GM23338 (cell line): ENCODE measurements around the gene SPPL2A. TPM values are rescaled to one million over a fixed set of nuclear protein-coding genes. Genes with fewer than 3 reads are reported as not detected.

Source experiments
- ATAC-seq: fragments of 200-7000 bp; cut with Tn5 transposase; 3 replicates; pipeline ENCODE4 v1.9.1; 2020
- DNase-seq: peaks from one replicate; pipeline ENCODE4 v3.0.0-alpha.2; 2015; ENCODE audit warnings: low spot score
- H2AFZ ChIP-seq: fragments of 200-600 bp; sonication (generic); 2 replicates; pipeline ENCODE4 v1.8.0; 2016; ENCODE audit warnings: antibody characterized with exemption, mild to moderate bottlenecking, moderate library complexity
- H3F3A ChIP-seq: fragments of 200-600 bp; sonication (generic); replicated peaks from 2 replicates; pipeline ENCODE4 v1.8.0; 2017; ENCODE audit warnings: antibody characterized with exemption, mixed run types, low read depth
- H3K27ac ChIP-seq: fragments of 200-600 bp; sonication (generic); 2 replicates; pipeline ENCODE4 v1.6.1; 2016; ENCODE audit warnings: low read depth
- H3K27me3 ChIP-seq: fragments of 200-600 bp; sonication (generic); 2 replicates; pipeline ENCODE4 v1.8.0; 2016; ENCODE audit warnings: mild to moderate bottlenecking, mixed run types, moderate library complexity; ENCODE audit not compliant: insufficient read depth
- H3K36me3 ChIP-seq: fragments of 200-600 bp; sonication (generic); 2 replicates; pipeline ENCODE4 v1.8.0; 2016; ENCODE audit warnings: mild to moderate bottlenecking; ENCODE audit not compliant: insufficient read depth
- H3K4me1 ChIP-seq: fragments of 200-600 bp; sonication (generic); 2 replicates; pipeline ENCODE4 v1.8.0; 2016; ENCODE audit warnings: mild to moderate bottlenecking, moderate library complexity; ENCODE audit not compliant: insufficient read depth
- H3K4me2 ChIP-seq: fragments of 200-600 bp; sonication (generic); 2 replicates; pipeline ENCODE4 v1.7.1; 2017; ENCODE audit warnings: mixed run types
- H3K4me3 ChIP-seq: fragments of 200-600 bp; sonication (generic); 2 replicates; pipeline ENCODE4 v1.6.1; 2016; ENCODE audit warnings: mixed run types
- H3K79me2 ChIP-seq: fragments of 200-600 bp; sonication (generic); replicated peaks from 2 replicates; pipeline ENCODE4 v1.8.0; 2017; ENCODE audit warnings: mild to moderate bottlenecking; ENCODE audit not compliant: insufficient read depth
- H3K9me2 ChIP-seq: fragments of 200-600 bp; sonication (generic); 2 replicates; pipeline ENCODE4 v1.8.0; 2017; ENCODE audit not compliant: insufficient read depth
- H4K20me1 ChIP-seq: fragments of 200-600 bp; sonication (generic); replicated peaks from 2 replicates; pipeline ENCODE4 v1.8.0; 2017; ENCODE audit warnings: mild to moderate bottlenecking; ENCODE audit not compliant: insufficient read depth
- H3K27ac Mint-ChIP-seq: 2 replicates; pipeline ENCODE4 v1.8.0; 2020; ENCODE audit warnings: inconsistent platforms, mild to moderate bottlenecking, moderate library complexity, mixed read lengths
- H3K27me3 Mint-ChIP-seq: 3 replicates; pipeline ENCODE4 v1.8.0; 2022; ENCODE audit warnings: low read depth, mild to moderate bottlenecking, moderate library complexity, mixed read lengths, inconsistent platforms; ENCODE audit not compliant: insufficient read depth, poor library complexity
- H3K36me3 Mint-ChIP-seq: 3 replicates; pipeline ENCODE4 v1.8.0; 2021; ENCODE audit warnings: low read depth, mild to moderate bottlenecking, inconsistent platforms, moderate library complexity, mixed read lengths
- H3K4me1 Mint-ChIP-seq: 3 replicates; pipeline ENCODE4 v1.8.0; 2020; ENCODE audit warnings: mild to moderate bottlenecking, inconsistent platforms, mixed read lengths
- H3K4me3 Mint-ChIP-seq: 3 replicates; pipeline ENCODE4 v1.8.0; 2021; ENCODE audit warnings: moderate library complexity, mild to moderate bottlenecking, inconsistent platforms, mixed read lengths
- H3K9me3 Mint-ChIP-seq: 3 replicates; pipeline ENCODE4 v1.8.0; 2020; ENCODE audit warnings: moderate library complexity, mild to moderate bottlenecking, inconsistent platforms, mixed read lengths
- CREB1 ChIP-seq: fragments of 250-450 bp; sonication (Bioruptor Pico); IDR thresholded peaks from 2 replicates; pipeline ENCODE4 v1.5.0; 2020; ENCODE audit warnings: low read depth, mild to moderate bottlenecking, moderate library complexity
- EZH2 ChIP-seq: fragments of 200-600 bp; sonication (generic); IDR thresholded peaks from one replicate; pipeline ENCODE4 v1.8.0; 2017; ENCODE audit warnings: antibody characterized with exemption, mild to moderate bottlenecking, low read depth; ENCODE audit not compliant: unreplicated experiment
- EZH2phosphoT487 ChIP-seq: fragments of 200-600 bp; sonication (generic); IDR thresholded peaks from one replicate; pipeline ENCODE4 v1.8.1; 2018; ENCODE audit warnings: antibody characterized with exemption; ENCODE audit not compliant: unreplicated experiment
- JUNB ChIP-seq: IDR thresholded peaks from one replicate; pipeline ENCODE4 v1.6.1; 2016; ENCODE audit warnings: antibody characterized with exemption; ENCODE audit not compliant: unreplicated experiment
- NANOG ChIP-seq: IDR thresholded peaks from 2 replicates; pipeline ENCODE4 v1.6.1; 2016; ENCODE audit warnings: antibody characterized with exemption, borderline replicate concordance
- POLR2AphosphoS5 ChIP-seq: IDR thresholded peaks from 2 replicates; pipeline ENCODE4 v1.6.1; 2016; ENCODE audit warnings: antibody characterized with exemption, low read depth
- STAT1 ChIP-seq: IDR thresholded peaks from one replicate; pipeline ENCODE4 v1.6.1; 2016; ENCODE audit warnings: antibody characterized with exemption; ENCODE audit not compliant: unreplicated experiment
- ZNF114 ChIP-seq: fragments of 250-450 bp; sonication (Bioruptor Pico); IDR thresholded peaks from 2 replicates; pipeline ENCODE4 v1.5.0; 2020; ENCODE audit warnings: mild to moderate bottlenecking, moderate library complexity
- ZNF331 ChIP-seq: fragments of 250-450 bp; sonication (Bioruptor Pico); IDR thresholded peaks from 2 replicates; pipeline ENCODE4 v1.5.0; 2020; ENCODE audit warnings: low read depth, mild to moderate bottlenecking, moderate library complexity
- polyA plus RNA-seq: library from polyadenylated mRNA; unstranded; fragments of >200 nt; fragmentation: Nextera tagmentation; extraction: Ambion mirVana; gene quantifications from 2 replicates; pipeline ENCODE4 v1.2.1, GENCODE V29; 2016
- total RNA-seq: library from RNA; depleted of rRNA; stranded (reverse); fragments of >200 nt; shearing (Covaris generic); gene quantifications from 2 replicates; pipeline ENCODE4 v1.2.3, GENCODE V29; 2014
- TF ChIP-seq, protein P1 (sequence below): fragments of 250-450 bp; sonication (Bioruptor Pico); IDR thresholded peaks from 2 replicates; pipeline ENCODE4 v1.5.0; 2020; ENCODE audit warnings: mild to moderate bottlenecking, moderate library complexity
- TF ChIP-seq, protein P2 (sequence below): IDR thresholded peaks from 2 replicates; pipeline ENCODE4 v1.6.1; 2016; ENCODE audit warnings: antibody characterized with exemption
- TF ChIP-seq, protein P3 (sequence below): IDR thresholded peaks from one replicate; pipeline ENCODE4 v1.6.1; 2018; ENCODE audit warnings: antibody characterized with exemption; ENCODE audit not compliant: unreplicated experiment

Gene SPPL2A
- total and polyA plus RNA-seq, 2 experiments from 2014 or later, result 10.9 to 24.1 TPM

DNA sequence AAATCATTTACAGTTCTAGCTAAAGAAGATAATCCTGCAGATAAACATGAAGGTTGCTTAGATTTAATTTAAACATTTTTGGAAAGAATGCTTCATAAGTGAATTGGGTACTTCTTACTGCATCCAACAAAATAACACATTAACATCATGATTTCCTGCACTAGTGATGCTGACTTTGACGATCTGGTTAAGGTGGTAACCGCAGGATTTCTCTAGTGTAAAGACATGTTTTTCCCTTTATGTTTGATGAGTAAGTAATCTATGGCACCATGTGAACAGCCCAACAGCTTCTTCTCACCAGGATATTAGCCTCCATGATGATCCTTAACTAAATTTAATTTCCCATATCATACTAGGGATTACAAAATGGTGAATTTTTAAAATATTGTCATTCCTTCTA is 14.1 kb downstream of the SPPL2A start:
- H3K27me3 Mint-ChIP-seq, result no peaks in the 10 kb centered on the region
- no peak overlapping the region for H3K4me2 ChIP-seq
- DNase-seq (no peak), ATAC-seq (no peak)
- no peaks in the 10 kb centered on the region for H3K9me2 ChIP-seq
- H3K79me2 ChIP-seq, result peaks cover 17% of the 10 kb centered on the region
- H3K27ac ChIP-seq, result no peak overlapping the region
- H4K20me1 ChIP-seq, result no peaks in the 10 kb centered on the region
- H2AFZ ChIP-seq, result no peak overlapping the region
- no peaks in the 10 kb centered on the region for H3K27me3 ChIP-seq
- H3K9me3 Mint-ChIP-seq, result no peaks in the 10 kb centered on the region
- no peaks in the 10 kb centered on the region for H3K4me1 Mint-ChIP-seq
- H3K4me1 ChIP-seq, result no peaks in the 10 kb centered on the region
- H3K27ac Mint-ChIP-seq, result no peak overlapping the region
- H3K4me3 ChIP-seq, result no peak overlapping the region
- H3K36me3 ChIP-seq, result peaks cover 4% of the 10 kb centered on the region; the same call in 1 of the 2 replicates
- no peak overlapping the region for H3K4me3 Mint-ChIP-seq
- no peaks in the 10 kb centered on the region for H3F3A ChIP-seq
- TF ChIP-seq, protein P1, sequence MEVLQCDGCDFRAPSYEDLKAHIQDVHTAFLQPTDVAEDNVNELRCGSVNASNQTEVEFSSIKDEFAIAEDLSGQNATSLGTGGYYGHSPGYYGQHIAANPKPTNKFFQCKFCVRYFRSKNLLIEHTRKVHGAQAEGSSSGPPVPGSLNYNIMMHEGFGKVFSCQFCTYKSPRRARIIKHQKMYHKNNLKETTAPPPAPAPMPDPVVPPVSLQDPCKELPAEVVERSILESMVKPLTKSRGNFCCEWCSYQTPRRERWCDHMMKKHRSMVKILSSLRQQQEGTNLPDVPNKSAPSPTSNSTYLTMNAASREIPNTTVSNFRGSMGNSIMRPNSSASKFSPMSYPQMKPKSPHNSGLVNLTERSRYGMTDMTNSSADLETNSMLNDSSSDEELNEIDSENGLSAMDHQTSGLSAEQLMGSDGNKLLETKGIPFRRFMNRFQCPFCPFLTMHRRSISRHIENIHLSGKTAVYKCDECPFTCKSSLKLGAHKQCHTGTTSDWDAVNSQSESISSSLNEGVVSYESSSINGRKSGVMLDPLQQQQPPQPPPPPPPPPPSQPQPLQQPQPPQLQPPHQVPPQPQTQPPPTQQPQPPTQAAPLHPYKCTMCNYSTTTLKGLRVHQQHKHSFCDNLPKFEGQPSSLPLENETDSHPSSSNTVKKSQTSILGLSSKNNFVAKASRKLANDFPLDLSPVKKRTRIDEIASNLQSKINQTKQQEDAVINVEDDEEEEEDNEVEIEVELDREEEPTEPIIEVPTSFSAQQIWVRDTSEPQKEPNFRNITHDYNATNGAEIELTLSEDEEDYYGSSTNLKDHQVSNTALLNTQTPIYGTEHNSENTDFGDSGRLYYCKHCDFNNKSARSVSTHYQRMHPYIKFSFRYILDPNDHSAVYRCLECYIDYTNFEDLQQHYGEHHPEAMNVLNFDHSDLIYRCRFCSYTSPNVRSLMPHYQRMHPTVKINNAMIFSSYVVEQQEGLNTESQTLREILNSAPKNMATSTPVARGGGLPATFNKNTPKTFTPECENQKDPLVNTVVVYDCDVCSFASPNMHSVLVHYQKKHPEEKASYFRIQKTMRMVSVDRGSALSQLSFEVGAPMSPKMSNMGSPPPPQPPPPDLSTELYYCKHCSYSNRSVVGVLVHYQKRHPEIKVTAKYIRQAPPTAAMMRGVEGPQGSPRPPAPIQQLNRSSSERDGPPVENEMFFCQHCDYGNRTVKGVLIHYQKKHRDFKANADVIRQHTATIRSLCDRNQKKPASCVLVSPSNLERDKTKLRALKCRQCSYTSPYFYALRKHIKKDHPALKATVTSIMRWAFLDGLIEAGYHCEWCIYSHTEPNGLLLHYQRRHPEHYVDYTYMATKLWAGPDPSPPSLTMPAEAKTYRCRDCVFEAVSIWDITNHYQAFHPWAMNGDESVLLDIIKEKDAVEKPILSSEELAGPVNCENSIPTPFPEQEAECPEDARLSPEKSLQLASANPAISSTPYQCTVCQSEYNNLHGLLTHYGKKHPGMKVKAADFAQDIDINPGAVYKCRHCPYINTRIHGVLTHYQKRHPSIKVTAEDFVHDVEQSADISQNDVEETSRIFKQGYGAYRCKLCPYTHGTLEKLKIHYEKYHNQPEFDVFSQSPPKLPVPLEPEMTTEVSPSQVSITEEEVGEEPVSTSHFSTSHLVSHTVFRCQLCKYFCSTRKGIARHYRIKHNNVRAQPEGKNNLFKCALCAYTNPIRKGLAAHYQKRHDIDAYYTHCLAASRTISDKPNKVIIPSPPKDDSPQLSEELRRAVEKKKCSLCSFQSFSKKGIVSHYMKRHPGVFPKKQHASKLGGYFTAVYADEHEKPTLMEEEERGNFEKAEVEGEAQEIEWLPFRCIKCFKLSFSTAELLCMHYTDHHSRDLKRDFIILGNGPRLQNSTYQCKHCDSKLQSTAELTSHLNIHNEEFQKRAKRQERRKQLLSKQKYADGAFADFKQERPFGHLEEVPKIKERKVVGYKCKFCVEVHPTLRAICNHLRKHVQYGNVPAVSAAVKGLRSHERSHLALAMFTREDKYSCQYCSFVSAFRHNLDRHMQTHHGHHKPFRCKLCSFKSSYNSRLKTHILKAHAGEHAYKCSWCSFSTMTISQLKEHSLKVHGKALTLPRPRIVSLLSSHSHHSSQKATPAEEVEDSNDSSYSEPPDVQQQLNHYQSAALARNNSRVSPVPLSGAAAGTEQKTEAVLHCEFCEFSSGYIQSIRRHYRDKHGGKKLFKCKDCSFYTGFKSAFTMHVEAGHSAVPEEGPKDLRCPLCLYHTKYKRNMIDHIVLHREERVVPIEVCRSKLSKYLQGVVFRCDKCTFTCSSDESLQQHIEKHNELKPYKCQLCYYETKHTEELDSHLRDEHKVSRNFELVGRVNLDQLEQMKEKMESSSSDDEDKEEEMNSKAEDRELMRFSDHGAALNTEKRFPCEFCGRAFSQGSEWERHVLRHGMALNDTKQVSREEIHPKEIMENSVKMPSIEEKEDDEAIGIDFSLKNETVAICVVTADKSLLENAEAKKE (CRISPR knock-in tag), result no peak
- TF ChIP-seq ZNF331, result no peak
- no peak for TF ChIP-seq EZH2phosphoT487
- TF ChIP-seq ZNF114 (CRISPR knock-in tag), result no peak
- no peak for TF ChIP-seq NANOG
- no peak for TF ChIP-seq STAT1
- TF ChIP-seq, protein P2, sequence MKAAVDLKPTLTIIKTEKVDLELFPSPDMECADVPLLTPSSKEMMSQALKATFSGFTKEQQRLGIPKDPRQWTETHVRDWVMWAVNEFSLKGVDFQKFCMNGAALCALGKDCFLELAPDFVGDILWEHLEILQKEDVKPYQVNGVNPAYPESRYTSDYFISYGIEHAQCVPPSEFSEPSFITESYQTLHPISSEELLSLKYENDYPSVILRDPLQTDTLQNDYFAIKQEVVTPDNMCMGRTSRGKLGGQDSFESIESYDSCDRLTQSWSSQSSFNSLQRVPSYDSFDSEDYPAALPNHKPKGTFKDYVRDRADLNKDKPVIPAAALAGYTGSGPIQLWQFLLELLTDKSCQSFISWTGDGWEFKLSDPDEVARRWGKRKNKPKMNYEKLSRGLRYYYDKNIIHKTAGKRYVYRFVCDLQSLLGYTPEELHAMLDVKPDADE, result no peak
- TF ChIP-seq CREB1 (CRISPR knock-in tag), result no peak
- TF ChIP-seq, protein P3, sequence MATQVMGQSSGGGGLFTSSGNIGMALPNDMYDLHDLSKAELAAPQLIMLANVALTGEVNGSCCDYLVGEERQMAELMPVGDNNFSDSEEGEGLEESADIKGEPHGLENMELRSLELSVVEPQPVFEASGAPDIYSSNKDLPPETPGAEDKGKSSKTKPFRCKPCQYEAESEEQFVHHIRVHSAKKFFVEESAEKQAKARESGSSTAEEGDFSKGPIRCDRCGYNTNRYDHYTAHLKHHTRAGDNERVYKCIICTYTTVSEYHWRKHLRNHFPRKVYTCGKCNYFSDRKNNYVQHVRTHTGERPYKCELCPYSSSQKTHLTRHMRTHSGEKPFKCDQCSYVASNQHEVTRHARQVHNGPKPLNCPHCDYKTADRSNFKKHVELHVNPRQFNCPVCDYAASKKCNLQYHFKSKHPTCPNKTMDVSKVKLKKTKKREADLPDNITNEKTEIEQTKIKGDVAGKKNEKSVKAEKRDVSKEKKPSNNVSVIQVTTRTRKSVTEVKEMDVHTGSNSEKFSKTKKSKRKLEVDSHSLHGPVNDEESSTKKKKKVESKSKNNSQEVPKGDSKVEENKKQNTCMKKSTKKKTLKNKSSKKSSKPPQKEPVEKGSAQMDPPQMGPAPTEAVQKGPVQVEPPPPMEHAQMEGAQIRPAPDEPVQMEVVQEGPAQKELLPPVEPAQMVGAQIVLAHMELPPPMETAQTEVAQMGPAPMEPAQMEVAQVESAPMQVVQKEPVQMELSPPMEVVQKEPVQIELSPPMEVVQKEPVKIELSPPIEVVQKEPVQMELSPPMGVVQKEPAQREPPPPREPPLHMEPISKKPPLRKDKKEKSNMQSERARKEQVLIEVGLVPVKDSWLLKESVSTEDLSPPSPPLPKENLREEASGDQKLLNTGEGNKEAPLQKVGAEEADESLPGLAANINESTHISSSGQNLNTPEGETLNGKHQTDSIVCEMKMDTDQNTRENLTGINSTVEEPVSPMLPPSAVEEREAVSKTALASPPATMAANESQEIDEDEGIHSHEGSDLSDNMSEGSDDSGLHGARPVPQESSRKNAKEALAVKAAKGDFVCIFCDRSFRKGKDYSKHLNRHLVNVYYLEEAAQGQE, result no peak
- TF ChIP-seq EZH2, result no peak
- no peak for TF ChIP-seq JUNB
- no peak for TF ChIP-seq POLR2AphosphoS5
- H3K36me3 Mint-ChIP-seq, result no peaks in the 10 kb centered on the region; the same call in 2 of the 3 replicates
